Choroid plexus epithelial cell (primary cell): ENCODE results near the gene DROSHA.

Source experiments
- DNase-seq: peaks from one replicate; pipeline ENCODE4 v3.0.0-alpha.2; 2010; ENCODE audit warnings: low read depth
- H3K4me3 ChIP-seq: 2 replicates; pipeline ENCODE4 v1.5.1; 2011; ENCODE audit warnings: low read depth, mild to moderate bottlenecking, control low read depth, low read length, moderate library complexity
- TF ChIP-seq, protein P1 (sequence below): conservative IDR thresholded peaks from 2 replicates; pipeline ENCODE4 v1.5.1; 2011; ENCODE audit warnings: low read depth, mild to moderate bottlenecking, control low read depth, inconsistent platforms, low read length, moderate library complexity

DROSHA gene

DNA sequence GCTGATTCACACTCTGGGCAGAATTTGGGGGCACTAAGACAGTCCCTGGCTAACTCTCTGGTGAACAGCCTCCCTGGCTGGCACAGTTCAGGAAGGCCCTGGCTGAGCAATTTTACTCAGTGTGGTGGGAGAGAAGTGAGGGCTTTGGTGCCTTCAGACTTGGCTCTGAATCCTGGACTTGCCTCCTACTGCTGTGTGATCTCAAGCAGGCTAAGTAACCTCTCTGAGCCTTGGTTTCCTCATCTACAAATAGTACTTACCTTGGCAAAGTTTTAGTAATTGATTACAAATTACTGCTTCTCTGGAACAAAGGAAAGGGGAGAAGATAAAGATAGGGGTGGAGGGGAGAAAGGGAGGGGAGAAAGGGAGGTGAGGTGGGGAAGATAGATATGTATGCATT lies 153.8 kb downstream of the DROSHA start:
- TF ChIP-seq, protein P1, sequence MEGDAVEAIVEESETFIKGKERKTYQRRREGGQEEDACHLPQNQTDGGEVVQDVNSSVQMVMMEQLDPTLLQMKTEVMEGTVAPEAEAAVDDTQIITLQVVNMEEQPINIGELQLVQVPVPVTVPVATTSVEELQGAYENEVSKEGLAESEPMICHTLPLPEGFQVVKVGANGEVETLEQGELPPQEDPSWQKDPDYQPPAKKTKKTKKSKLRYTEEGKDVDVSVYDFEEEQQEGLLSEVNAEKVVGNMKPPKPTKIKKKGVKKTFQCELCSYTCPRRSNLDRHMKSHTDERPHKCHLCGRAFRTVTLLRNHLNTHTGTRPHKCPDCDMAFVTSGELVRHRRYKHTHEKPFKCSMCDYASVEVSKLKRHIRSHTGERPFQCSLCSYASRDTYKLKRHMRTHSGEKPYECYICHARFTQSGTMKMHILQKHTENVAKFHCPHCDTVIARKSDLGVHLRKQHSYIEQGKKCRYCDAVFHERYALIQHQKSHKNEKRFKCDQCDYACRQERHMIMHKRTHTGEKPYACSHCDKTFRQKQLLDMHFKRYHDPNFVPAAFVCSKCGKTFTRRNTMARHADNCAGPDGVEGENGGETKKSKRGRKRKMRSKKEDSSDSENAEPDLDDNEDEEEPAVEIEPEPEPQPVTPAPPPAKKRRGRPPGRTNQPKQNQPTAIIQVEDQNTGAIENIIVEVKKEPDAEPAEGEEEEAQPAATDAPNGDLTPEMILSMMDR = no peak
- DNase-seq = no peak
- H3K4me3 ChIP-seq = no peak overlapping the region

DNA sequence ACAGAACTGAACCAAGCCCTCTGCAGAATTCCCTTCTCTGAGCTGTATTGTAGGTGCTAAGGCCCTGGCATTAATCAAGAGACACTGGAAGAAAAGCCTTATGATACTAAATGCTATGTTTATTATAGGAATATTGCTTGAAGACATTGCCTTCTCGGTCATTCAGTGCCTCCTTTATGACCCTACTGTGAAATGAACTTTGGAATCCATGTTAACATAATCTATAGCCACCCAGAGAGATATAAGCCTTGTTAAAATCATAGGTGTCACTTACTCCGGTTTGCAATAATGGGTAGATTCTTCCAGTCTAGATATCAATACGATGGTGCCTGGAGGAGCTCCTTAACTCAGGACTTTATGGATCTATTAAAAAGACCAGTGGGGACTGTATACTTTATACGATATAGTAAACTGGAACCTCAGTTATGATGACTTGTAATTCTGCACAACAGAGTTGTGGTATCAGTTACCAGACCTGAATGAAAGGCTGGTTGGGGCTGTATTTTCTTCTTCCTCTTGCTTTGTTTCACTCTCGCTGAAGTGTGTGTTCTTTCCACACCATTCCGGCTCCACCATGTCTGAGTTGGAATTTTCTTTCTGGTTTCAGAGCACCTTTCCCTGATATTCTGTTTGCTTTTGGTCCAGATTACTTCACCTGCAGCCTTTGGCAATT lies 154.5 kb downstream of the DROSHA start:
- DNase-seq = no peak
- H3K4me3 ChIP-seq = no peak overlapping the region
- TF ChIP-seq, protein P1 = no peak

DNA sequence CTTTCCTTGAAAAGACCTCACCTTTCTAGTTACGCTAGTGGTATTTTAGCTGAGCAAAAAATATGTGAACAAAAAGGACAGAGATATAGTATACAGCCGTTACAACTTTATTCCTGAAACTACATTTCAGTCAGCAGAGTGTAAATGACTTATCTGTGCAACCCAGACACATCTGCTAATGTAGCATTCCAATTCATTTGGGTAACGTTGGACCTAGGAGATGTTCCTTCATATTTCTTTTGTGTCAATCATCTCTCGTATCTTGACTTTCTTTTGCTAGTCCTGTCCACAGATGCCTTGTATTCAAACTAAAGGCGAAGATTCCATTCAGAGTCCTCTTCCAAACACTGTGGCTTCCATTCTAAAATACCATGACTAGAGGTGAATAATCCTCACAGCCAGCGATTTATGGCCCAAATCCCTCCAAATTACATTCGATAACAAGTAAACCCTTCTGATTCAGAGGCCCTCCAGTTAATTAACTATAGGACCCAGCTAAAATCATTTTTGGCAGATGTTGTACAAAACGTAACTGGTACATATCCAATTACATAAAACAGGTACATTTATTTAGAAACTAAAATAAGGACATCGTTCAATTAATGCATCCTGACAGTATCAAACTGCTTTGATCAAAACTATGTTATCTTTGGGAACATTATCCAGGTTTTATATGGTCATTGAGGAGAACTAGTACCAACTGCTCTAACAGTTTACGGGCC lies 155.7 kb downstream of the DROSHA start:
- H3K4me3 ChIP-seq = no peak overlapping the region
- DNase-seq = no peak
- TF ChIP-seq, protein P1 = no peak

DNA sequence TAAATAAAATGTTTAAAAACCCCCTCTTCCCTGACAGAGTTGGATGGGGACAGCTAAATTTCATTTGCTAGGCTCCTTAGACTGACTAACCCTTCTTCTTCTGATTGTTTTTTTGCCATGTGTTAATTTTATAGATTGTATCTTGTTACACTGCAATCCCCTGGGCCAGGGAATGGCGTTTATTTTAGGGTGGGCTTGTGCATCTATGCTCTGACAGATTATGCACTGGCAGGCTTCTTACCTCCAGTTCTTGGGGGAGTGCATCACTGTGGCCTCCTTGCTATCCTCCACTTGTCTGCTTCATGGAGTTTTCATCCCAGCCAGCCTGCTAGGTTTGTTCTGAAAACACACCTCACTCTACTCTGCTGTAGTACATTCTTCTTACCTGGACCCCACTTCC lies 159.8 kb downstream of the DROSHA start:
- no peak overlapping the region for H3K4me3 ChIP-seq
- DNase-seq = no peak
- TF ChIP-seq, protein P1 = no peak

DNA sequence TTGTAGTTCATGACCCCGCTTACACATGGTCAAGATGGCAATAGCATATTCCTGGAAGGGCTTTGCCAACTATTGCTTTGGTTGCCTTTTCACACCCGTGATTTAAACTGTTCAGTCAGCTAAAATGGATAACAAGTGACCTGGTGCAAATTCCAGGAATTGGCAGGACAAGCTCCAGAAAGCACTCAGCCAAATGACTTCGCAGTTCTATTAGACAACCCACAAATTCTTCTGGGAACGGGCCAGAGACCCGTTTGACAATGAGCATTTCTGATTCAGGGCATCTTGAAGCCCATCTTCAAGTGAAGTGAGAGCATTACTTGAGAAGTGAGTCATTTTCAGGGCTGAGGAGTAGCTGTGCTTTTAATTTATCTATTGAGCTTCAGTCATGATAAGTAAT lies 165.0 kb downstream of the DROSHA start:
- no peak for DNase-seq
- TF ChIP-seq, protein P1 = no peak

DNA sequence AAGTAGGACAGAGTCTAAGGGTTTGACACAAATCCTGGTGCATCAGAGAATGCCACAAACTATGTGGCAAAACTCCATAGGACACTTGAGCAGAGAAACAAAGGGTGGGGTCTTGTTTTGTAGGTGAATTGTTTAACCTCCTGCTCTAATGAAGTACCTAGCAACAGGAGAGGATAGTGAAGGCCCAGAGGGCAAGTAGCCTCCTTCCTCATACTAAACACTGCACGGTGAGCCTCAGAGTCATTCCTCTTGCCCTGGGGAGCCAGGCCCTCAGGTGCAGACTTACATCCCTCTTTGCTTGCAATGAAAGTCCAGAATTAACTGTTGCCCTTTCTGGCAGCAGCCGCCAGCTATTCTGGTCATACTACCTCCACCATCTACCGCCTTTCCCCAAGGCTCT lies 166.1 kb downstream of the DROSHA start:
- DNase-seq = no peak
- H3K4me3 ChIP-seq = no peak overlapping the region
- TF ChIP-seq, protein P1 = no peak

More for the DNA sequence above, 165.0 kb downstream of the DROSHA start:
- no peak overlapping the region for H3K4me3 ChIP-seq
